Keratinocyte (primary cell): ENCODE data around the gene LY9.

Source experiments
- EZH2 ChIP-seq: IDR thresholded peaks from one replicate; pipeline ENCODE4 v1.6.1; 2012; ENCODE audit warnings: inconsistent platforms, mild to moderate bottlenecking, low read length, moderate library complexity
- TF ChIP-seq, protein P1 (sequence below), 3 experiments: IDR thresholded peaks in 1 of 3; conservative IDR thresholded peaks in 1 of 3; optimal IDR thresholded peaks in 1 of 3; 2 replicates in 2 of 3; 3 replicates in 1 of 3; pipeline versions ENCODE3 to v1.5.1; 2011; ENCODE audit warnings: low read length in 3 of 3, mild to moderate bottlenecking in 3 of 3, moderate library complexity in 2 of 3, control low read depth in 1 of 3, inconsistent platforms in 1 of 3; ENCODE audit not compliant: insufficient read depth in 2 of 3; ENCODE audit errors: extremely low read depth in 1 of 3

DNA sequence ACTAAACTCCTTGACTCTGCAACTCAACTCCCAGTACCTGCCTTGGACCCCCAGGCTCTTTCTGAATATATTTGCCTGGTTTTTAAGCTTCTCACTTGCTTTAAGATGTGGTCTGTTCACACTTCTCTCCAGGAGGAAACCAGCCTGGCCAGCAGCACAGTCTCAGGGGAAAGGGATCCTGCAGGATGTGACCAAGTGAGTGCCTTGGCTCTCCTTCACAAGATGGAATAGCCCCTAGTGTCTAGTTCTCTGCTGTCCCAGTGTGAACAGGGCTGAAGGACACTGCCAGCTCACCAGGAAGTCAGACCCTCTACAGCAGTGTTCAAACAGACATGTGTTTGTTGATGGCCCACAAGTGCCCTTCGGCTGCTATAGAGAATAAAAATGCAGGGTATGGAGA lies 33.8 kb downstream of the LY9 start:
- TF ChIP-seq, protein P1, sequence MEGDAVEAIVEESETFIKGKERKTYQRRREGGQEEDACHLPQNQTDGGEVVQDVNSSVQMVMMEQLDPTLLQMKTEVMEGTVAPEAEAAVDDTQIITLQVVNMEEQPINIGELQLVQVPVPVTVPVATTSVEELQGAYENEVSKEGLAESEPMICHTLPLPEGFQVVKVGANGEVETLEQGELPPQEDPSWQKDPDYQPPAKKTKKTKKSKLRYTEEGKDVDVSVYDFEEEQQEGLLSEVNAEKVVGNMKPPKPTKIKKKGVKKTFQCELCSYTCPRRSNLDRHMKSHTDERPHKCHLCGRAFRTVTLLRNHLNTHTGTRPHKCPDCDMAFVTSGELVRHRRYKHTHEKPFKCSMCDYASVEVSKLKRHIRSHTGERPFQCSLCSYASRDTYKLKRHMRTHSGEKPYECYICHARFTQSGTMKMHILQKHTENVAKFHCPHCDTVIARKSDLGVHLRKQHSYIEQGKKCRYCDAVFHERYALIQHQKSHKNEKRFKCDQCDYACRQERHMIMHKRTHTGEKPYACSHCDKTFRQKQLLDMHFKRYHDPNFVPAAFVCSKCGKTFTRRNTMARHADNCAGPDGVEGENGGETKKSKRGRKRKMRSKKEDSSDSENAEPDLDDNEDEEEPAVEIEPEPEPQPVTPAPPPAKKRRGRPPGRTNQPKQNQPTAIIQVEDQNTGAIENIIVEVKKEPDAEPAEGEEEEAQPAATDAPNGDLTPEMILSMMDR (optimal IDR thresholded peaks at IDR 0.05 in 1 of 3, IDR thresholded peaks at IDR 0.05 in 1 of 3, conservative IDR thresholded peaks at IDR 0.05 in 1 of 3; ENCODE audit: extremely low read depth in 1 of 3, insufficient read depth in 2 of 3, low read length in 3 of 3), result no peak
- no peak for TF ChIP-seq EZH2
